ENCODE results near the gene PTCD2.

The PTCD2 gene

GRCh38 chr5:72346398-72346797 is 26.2 kb downstream of the PTCD2 start:
- Histone ChIP-seq H2AFZ (ENCODE audit: insufficient read depth, low read length, poor library complexity) (no peak overlapping the region), H3K18ac (ENCODE audit: low read length) (no peak overlapping the region), H3K4me1 (ENCODE audit: control insufficient read depth in 1 of 2, insufficient read depth in 2 of 2, low read length in 2 of 2) (peaks cover 0 to 4% of the 10 kb centered on the region in 2 experiments), H4K8ac (ENCODE audit: low read depth, low read length) (no peak overlapping the region), H3K36me3 (ENCODE audit: control insufficient read depth in 1 of 2, insufficient read depth in 2 of 2, low read length in 2 of 2) (peaks cover 3% of the 10 kb centered on the region in 2 experiments), H3K23ac (ENCODE audit: low read length) (no peak overlapping the region), H2BK5ac (ENCODE audit: low read depth, low read length, poor library complexity) (no peak overlapping the region), H3K4me3 (ENCODE audit: low read depth, low read length) (no peak overlapping the region), H3K79me1 (ENCODE audit: low read length) (peaks cover 8% of the 10 kb centered on the region), H3K79me2 (ENCODE audit: control insufficient read depth, insufficient read depth, low read length, poor library complexity) (no peaks in the 10 kb centered on the region), H2AK5ac (ENCODE audit: low read length) (no peak overlapping the region), H3K4ac (ENCODE audit: low read depth, low read length) (no peak overlapping the region), H3K9me3 (ENCODE audit: insufficient read depth, low read depth, low read length) (no peaks in the 10 kb centered on the region), H2BK12ac (ENCODE audit: low read length) (peak overlapping the region; percentile 8), H4K12ac (ENCODE audit: low read depth, low read length) (no peak overlapping the region), H3K4me2 (ENCODE audit: low read length) (no peak overlapping the region), H2BK120ac (ENCODE audit: insufficient read depth, low read length, poor library complexity) (peak overlapping the region; percentile 38), H3K27ac (ENCODE audit: low read depth, low read length) (no peak overlapping the region), H3K14ac (ENCODE audit: low read length) (peak overlapping the region; percentile 24), H3K27me3 (ENCODE audit: insufficient read depth, low read length) (no peaks in the 10 kb centered on the region), H4K91ac (ENCODE audit: low read depth, low read length) (no peak overlapping the region), H3K9ac (ENCODE audit: low read length) (no peak overlapping the region)
- WGBS (ENCODE audit: extremely low coverage, insufficient coverage, insufficient read length), result no CpG with 5 or more reads among the region's 2 CpGs
- no peak for DNase-seq

- Histone ChIP-seq H3K9ac (ENCODE audit: low read length) (no peak overlapping the region), H3K4me2 (ENCODE audit: low read length) (no peak overlapping the region), H3K79me2 (ENCODE audit: control insufficient read depth, insufficient read depth, low read length, poor library complexity) (no peaks in the 10 kb centered on the region), H3K36me3 (ENCODE audit: control insufficient read depth in 1 of 2, insufficient read depth in 2 of 2, low read length in 2 of 2) (peaks cover 3% of the 10 kb centered on the region in 2 experiments), H2BK120ac (ENCODE audit: insufficient read depth, low read length, poor library complexity) (no peak overlapping the region), H4K12ac (ENCODE audit: low read depth, low read length) (no peak overlapping the region), H2BK12ac (ENCODE audit: low read length) (no peak overlapping the region), H3K27ac (ENCODE audit: low read depth, low read length) (peak overlapping the region; percentile 61), H4K8ac (ENCODE audit: low read depth, low read length) (no peak overlapping the region), H3K27me3 (ENCODE audit: insufficient read depth, low read length) (no peaks in the 10 kb centered on the region), H2AK5ac (ENCODE audit: low read length) (no peak overlapping the region), H3K9me3 (ENCODE audit: insufficient read depth, low read depth, low read length) (no peaks in the 10 kb centered on the region), H3K23ac (ENCODE audit: low read length) (no peak overlapping the region), H3K4me3 (ENCODE audit: low read depth, low read length) (no peak overlapping the region), H4K91ac (ENCODE audit: low read depth, low read length) (no peak overlapping the region), H3K4ac (ENCODE audit: low read depth, low read length) (no peak overlapping the region), H2BK5ac (ENCODE audit: low read depth, low read length, poor library complexity) (peak overlapping the region; percentile 9), H2AFZ (ENCODE audit: insufficient read depth, low read length, poor library complexity) (no peak overlapping the region), H3K4me1 (ENCODE audit: control insufficient read depth in 1 of 2, insufficient read depth in 2 of 2, low read length in 2 of 2) (peaks cover 0 to 4% of the 10 kb centered on the region in 2 experiments), H3K14ac (ENCODE audit: low read length) (no peak overlapping the region), H3K79me1 (ENCODE audit: low read length) (peaks cover 8% of the 10 kb centered on the region), H3K18ac (ENCODE audit: low read length) (no peak overlapping the region)
- WGBS (ENCODE audit: extremely low coverage, insufficient coverage, insufficient read length), result no CpG with 5 or more reads among the region's 4 CpGs
- peak; percentile 81 to 98 for DNase-seq
These were observed 27.7 kb downstream of the PTCD2 start for GRCh38 chr5:72347801-72348308.

- Histone ChIP-seq H2AFZ (ENCODE audit: insufficient read depth, low read length, poor library complexity) (no peak overlapping the region), H3K9me3 (ENCODE audit: insufficient read depth, low read depth, low read length) (no peaks in the 10 kb centered on the region), H3K14ac (ENCODE audit: low read length) (no peak overlapping the region), H3K27ac (ENCODE audit: low read depth, low read length) (no peak overlapping the region), H2BK120ac (ENCODE audit: insufficient read depth, low read length, poor library complexity) (no peak overlapping the region), H4K8ac (ENCODE audit: low read depth, low read length) (no peak overlapping the region), H3K27me3 (ENCODE audit: insufficient read depth, low read length) (no peaks in the 10 kb centered on the region), H3K18ac (ENCODE audit: low read length) (no peak overlapping the region), H3K4me2 (ENCODE audit: low read length) (no peak overlapping the region), H2BK5ac (ENCODE audit: low read depth, low read length, poor library complexity) (no peak overlapping the region), H3K4me1 (ENCODE audit: control insufficient read depth in 1 of 2, insufficient read depth in 2 of 2, low read length in 2 of 2) (peaks cover 0 to 4% of the 10 kb centered on the region in 2 experiments), H3K79me1 (ENCODE audit: low read length) (peaks cover 8% of the 10 kb centered on the region), H4K91ac (ENCODE audit: low read depth, low read length) (no peak overlapping the region), H4K12ac (ENCODE audit: low read depth, low read length) (no peak overlapping the region), H3K36me3 (ENCODE audit: control insufficient read depth in 1 of 2, insufficient read depth in 2 of 2, low read length in 2 of 2) (peaks cover 0 to 1% of the 10 kb centered on the region in 2 experiments), H3K4me3 (ENCODE audit: low read depth, low read length) (no peak overlapping the region), H3K4ac (ENCODE audit: low read depth, low read length) (no peak overlapping the region), H3K23ac (ENCODE audit: low read length) (no peak overlapping the region), H3K9ac (ENCODE audit: low read length) (no peak overlapping the region), H2BK12ac (ENCODE audit: low read length) (no peak overlapping the region), H3K79me2 (ENCODE audit: control insufficient read depth, insufficient read depth, low read length, poor library complexity) (no peaks in the 10 kb centered on the region), H2AK5ac (ENCODE audit: low read length) (peak overlapping the region; percentile 37)
- WGBS (ENCODE audit: extremely low coverage, insufficient coverage, insufficient read length), result no CpG with 5 or more reads among the region's 2 CpGs
- no peak for DNase-seq
These were observed 31.2 kb downstream of the PTCD2 start for GRCh38 chr5:72351376-72351775.

GRCh38 chr5:72352616-72353015 is 32.4 kb downstream of the PTCD2 start:
- Histone ChIP-seq H3K27me3 (ENCODE audit: insufficient read depth, low read length) (no peaks in the 10 kb centered on the region), H2AK5ac (ENCODE audit: low read length) (no peak overlapping the region), H3K9me3 (ENCODE audit: insufficient read depth, low read depth, low read length) (no peaks in the 10 kb centered on the region), H2BK12ac (ENCODE audit: low read length) (no peak overlapping the region), H3K79me1 (ENCODE audit: low read length) (peaks cover 1% of the 10 kb centered on the region), H3K4me1 (ENCODE audit: control insufficient read depth in 1 of 2, insufficient read depth in 2 of 2, low read length in 2 of 2) (no peaks in the 10 kb centered on the region), H2BK120ac (ENCODE audit: insufficient read depth, low read length, poor library complexity) (no peak overlapping the region), H3K18ac (ENCODE audit: low read length) (no peak overlapping the region), H4K12ac (ENCODE audit: low read depth, low read length) (no peak overlapping the region), H3K4me2 (ENCODE audit: low read length) (no peak overlapping the region), H3K14ac (ENCODE audit: low read length) (no peak overlapping the region), H3K27ac (ENCODE audit: low read depth, low read length) (no peak overlapping the region), H3K23ac (ENCODE audit: low read length) (no peak overlapping the region), H3K36me3 (ENCODE audit: control insufficient read depth in 1 of 2, insufficient read depth in 2 of 2, low read length in 2 of 2) (no peaks in the 10 kb centered on the region), H3K4me3 (ENCODE audit: low read depth, low read length) (no peak overlapping the region), H2AFZ (ENCODE audit: insufficient read depth, low read length, poor library complexity) (no peak overlapping the region), H4K8ac (ENCODE audit: low read depth, low read length) (no peak overlapping the region), H4K91ac (ENCODE audit: low read depth, low read length) (no peak overlapping the region), H3K4ac (ENCODE audit: low read depth, low read length) (no peak overlapping the region), H2BK5ac (ENCODE audit: low read depth, low read length, poor library complexity) (no peak overlapping the region), H3K79me2 (ENCODE audit: control insufficient read depth, insufficient read depth, low read length, poor library complexity) (no peaks in the 10 kb centered on the region), H3K9ac (ENCODE audit: low read length) (no peak overlapping the region)
- no CpG with 5 or more reads among the region's 1 CpG for WGBS (ENCODE audit: extremely low coverage, insufficient coverage, insufficient read length)
- DNase-seq, result no peak

Measured in trophoblast cell (in vitro differentiated cells and primary cell).